Measurements from ENCODE around the gene AP3S2. TPM values are rescaled to one million over a fixed set of nuclear protein-coding genes. Genes with fewer than 3 reads are reported as not detected.
"Not testable (repeated sequence)": the region's sequence is repeated elsewhere in the genome, so short reads cannot be mapped to it uniquely, and the experiment has no call there.

AP3S2 gene
- total and polyA plus RNA-seq, 4 donors, result 16.7 to 33.2 (median 22.8) TPM

DNA sequence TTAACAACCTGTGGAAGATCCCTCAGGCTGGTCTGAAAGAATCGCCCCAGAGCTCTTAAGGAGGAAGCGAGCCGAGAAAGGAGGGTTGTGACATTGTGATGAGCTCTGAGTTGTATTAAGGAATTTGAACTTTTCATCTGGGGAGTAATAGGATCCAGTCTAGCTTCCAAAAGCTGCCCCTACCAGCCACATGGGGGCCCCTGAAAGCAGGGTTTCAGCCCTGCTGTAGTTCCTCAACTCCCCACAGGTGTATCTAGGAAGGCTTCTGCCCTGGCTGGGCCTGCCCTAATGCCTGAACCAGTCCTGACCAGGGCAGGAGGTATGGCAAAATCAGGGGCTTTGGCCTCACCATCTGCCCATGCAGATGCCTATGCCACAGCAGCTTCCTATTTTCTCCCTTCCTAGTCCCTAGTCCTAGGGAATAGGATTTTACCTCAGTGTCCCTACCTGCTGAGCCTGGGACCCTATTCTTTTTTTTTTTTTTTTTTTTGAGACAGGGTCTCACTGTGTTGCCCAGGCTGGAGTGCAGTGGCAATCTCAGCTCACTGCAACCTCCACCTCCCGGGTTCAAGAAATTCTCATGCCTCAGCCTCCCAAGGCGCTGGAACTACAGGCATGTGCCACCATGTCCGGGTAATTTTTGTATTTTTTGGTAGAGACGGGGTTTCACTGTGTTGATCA, 5.0 kb upstream of the AP3S2 start:
- no peaks in the 10 kb centered on the region for H3K27me3 ChIP-seq (ENCODE audit: control insufficient read depth in 1 of 2, insufficient read depth in 2 of 2, low read length in 1 of 2)
- no peaks in the 10 kb centered on the region for H3K9me3 ChIP-seq (ENCODE audit: control insufficient read depth, low read length)
- H3K4me3 ChIP-seq (ENCODE audit: low read length in 2 of 2), result no peak overlapping the region
- intact Hi-C loops (cut with DNase I), result no loop called here
- DNase-seq (no peak), ATAC-seq (ENCODE audit: low FRiP score) (no peak)
- H3K36me3 ChIP-seq (ENCODE audit: control insufficient read depth in 1 of 2, insufficient read depth in 2 of 2, low read length in 1 of 2), result no peaks in the 10 kb centered on the region
- 85 to 87% methylated on average over 7 of the region's 7 CpGs for WGBS, 2 donors
- no peaks in the 10 kb centered on the region for H3K4me1 ChIP-seq (ENCODE audit: control insufficient read depth in 1 of 2, insufficient read depth in 2 of 2, low read length in 2 of 2)
- H3K27ac ChIP-seq (ENCODE audit: low read depth in 1 of 2, low read length in 2 of 2), result no peak overlapping the region

DNA sequence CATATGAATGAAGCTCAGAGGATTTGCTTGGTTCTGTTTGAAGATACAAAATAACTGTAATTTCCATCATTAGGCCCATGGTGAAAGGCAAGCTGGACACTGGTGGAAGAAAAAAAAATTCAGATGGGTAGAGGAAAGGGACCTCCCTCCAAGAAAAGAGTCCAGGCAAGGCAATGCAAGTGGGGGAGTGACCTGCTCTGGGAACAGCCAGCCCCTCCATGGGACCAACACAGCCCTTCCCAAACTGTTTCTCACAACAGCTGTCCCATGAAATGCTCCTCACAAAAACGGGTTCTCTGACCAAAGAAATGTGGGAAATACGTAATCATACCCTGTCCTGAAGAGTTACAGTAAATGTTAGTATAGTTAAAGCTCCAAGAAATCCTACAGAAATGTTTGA, 4.4 kb upstream of the AP3S2 start:
- intact Hi-C loops (cut with DNase I), result no loop called here
- 70 to 72% methylated on average over 2 of the region's 2 CpGs for WGBS, 2 donors
- no peaks in the 10 kb centered on the region for H3K36me3 ChIP-seq (ENCODE audit: control insufficient read depth in 1 of 2, insufficient read depth in 2 of 2, low read length in 1 of 2)
- no peak overlapping the region for H3K27ac ChIP-seq (ENCODE audit: low read depth in 1 of 2, low read length in 2 of 2)
- H3K27me3 ChIP-seq (ENCODE audit: control insufficient read depth in 1 of 2, insufficient read depth in 2 of 2, low read length in 1 of 2), result no peaks in the 10 kb centered on the region
- DNase-seq (no peak), ATAC-seq (ENCODE audit: low FRiP score) (no peak)
- no peaks in the 10 kb centered on the region for H3K4me1 ChIP-seq (ENCODE audit: control insufficient read depth in 1 of 2, insufficient read depth in 2 of 2, low read length in 2 of 2)
- H3K4me3 ChIP-seq (ENCODE audit: low read length in 2 of 2), result no peak overlapping the region
- no peaks in the 10 kb centered on the region for H3K9me3 ChIP-seq (ENCODE audit: control insufficient read depth, low read length)

DNA sequence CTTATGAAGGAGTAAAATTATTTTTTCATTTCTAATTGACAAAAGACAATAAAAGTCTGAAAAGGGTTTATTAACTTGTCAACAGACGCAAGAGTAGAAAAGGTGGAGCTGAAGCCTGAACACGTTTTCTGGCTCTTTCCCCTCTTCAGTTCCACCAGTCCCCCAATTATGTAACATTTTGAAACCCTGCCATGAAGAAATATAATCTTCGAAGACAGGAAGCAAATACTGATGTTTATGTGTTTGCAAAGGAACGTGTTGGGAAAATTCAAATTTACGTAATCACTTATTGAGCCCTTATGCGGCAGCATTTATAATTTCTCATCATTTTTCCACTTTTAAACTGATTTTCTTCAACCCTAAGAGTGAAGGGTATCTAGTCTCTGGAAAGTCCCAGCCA, 767 bp downstream of the AP3S2 start:
- no peaks in the 10 kb centered on the region for H3K9me3 ChIP-seq (ENCODE audit: control insufficient read depth, low read length)
- 21% methylated on average over 6 of the region's 6 CpGs for WGBS, 2 donors
- intact Hi-C loops (cut with DNase I), result loop anchor here in 1 of 2 donors (5.0 kb wide), 1 partner anchor 109 kb away; the partner anchor contains the start of gene ZNF710
- no peaks in the 10 kb centered on the region for H3K4me1 ChIP-seq (ENCODE audit: control insufficient read depth in 1 of 2, insufficient read depth in 2 of 2, low read length in 2 of 2)
- H3K4me3 ChIP-seq (ENCODE audit: low read length in 2 of 2), result peak overlapping the region; percentile 52 to 86
- H3K36me3 ChIP-seq (ENCODE audit: control insufficient read depth in 1 of 2, insufficient read depth in 2 of 2, low read length in 1 of 2), result peaks cover 0 to 3% of the 10 kb centered on the region in 2 donors
- no peaks in the 10 kb centered on the region for H3K27me3 ChIP-seq (ENCODE audit: control insufficient read depth in 1 of 2, insufficient read depth in 2 of 2, low read length in 1 of 2)
- no peak for ATAC-seq (ENCODE audit: low FRiP score)
- H3K27ac ChIP-seq (ENCODE audit: low read depth in 1 of 2, low read length in 2 of 2), result no peak overlapping the region
- DNase-seq, result no peak

DNA sequence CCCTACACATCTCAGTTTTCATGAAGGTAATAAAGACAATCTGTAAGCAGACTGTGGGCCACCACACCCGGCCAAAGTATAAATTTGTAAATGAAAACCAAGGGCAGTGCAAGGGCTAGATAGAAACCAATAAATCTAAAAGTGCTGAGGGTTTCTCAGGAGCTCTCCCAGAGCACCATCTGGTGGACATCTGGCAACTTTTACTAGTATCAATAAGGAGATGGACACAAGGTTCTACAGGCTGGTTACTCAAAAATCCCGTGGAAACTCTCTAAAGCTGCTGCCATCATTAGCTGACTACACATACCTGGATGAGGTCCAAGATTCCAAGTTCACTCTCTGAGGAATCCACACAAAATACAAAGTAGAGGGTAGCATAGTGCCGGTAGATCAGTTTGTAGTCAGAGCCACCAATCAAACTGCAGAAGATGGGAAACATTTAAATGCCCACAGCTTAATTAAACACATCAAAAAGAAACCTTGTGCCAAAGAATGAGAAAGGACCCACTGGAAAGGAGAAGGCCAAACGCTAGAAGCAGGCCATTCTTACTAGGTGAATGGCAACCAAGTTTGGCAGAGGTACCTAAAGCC, 5.5 kb downstream of the AP3S2 start:
- no peaks in the 10 kb centered on the region for H3K27me3 ChIP-seq (ENCODE audit: control insufficient read depth in 1 of 2, insufficient read depth in 2 of 2, low read length in 1 of 2)
- DNase-seq (no peak), ATAC-seq (ENCODE audit: low FRiP score) (no peak)
- whole genome bisulfite sequencing, 2 donors, result 39 to 44% methylated on average over 4 of the region's 4 CpGs
- H3K27ac ChIP-seq (ENCODE audit: low read depth in 1 of 2, low read length in 2 of 2), result no peak overlapping the region
- H3K4me1 ChIP-seq (ENCODE audit: control insufficient read depth in 1 of 2, insufficient read depth in 2 of 2, low read length in 2 of 2), result no peaks in the 10 kb centered on the region
- H3K9me3 ChIP-seq (ENCODE audit: control insufficient read depth, low read length), result no peaks in the 10 kb centered on the region
- peaks cover 0 to 6% of the 10 kb centered on the region in 2 donors for H3K36me3 ChIP-seq (ENCODE audit: control insufficient read depth in 1 of 2, insufficient read depth in 2 of 2, low read length in 1 of 2)
- H3K4me3 ChIP-seq (ENCODE audit: low read length in 2 of 2), result no peak overlapping the region
- intact Hi-C loops (cut with DNase I), result loop anchor here in 1 of 2 donors (5.0 kb wide), 1 partner anchor 146 kb away; no protein-coding TSS in a partner anchor

DNA sequence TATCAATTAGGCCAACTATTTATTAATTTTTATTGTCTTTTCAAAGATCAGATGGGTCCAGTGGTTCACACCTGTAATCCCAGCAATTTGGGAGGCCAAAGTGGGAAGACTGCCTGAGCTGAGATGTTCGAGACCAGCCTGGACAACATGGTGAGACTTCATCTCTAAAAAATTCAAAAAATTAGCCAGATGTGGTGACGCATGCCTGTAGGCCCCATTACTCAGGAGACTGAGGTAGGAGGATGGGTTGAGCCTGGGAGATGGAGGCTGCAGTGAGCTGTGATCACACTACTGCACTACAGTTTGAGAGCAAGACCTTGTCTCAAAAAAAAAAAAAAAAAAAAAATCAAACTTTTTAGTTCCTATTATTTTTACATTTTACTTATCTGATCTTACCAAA, 8.2 kb downstream of the AP3S2 start:
- Histone ChIP-seq H3K27ac (ENCODE audit: low read depth in 1 of 2, low read length in 2 of 2) (no peak overlapping the region), H3K4me1 (ENCODE audit: control insufficient read depth in 1 of 2, insufficient read depth in 2 of 2, low read length in 2 of 2) (no peaks in the 10 kb centered on the region), H3K4me3 (ENCODE audit: low read length in 2 of 2) (no peak overlapping the region), H3K36me3 (ENCODE audit: control insufficient read depth in 1 of 2, insufficient read depth in 2 of 2, low read length in 1 of 2) (peaks cover 0 to 6% of the 10 kb centered on the region in 2 donors), H3K9me3 (ENCODE audit: control insufficient read depth, low read length) (no peaks in the 10 kb centered on the region), H3K27me3 (ENCODE audit: control insufficient read depth in 1 of 2, insufficient read depth in 2 of 2, low read length in 1 of 2) (no peaks in the 10 kb centered on the region)
- 79 to 80% methylated on average over 2 of the region's 2 CpGs for WGBS, 2 donors
- DNase-seq (no peak), ATAC-seq (ENCODE audit: low FRiP score) (no peak)
- intact Hi-C loops (cut with DNase I), result loop anchor here in 1 of 2 donors (5.0 kb wide), 1 partner anchor 143 kb away; no protein-coding TSS in a partner anchor

DNA sequence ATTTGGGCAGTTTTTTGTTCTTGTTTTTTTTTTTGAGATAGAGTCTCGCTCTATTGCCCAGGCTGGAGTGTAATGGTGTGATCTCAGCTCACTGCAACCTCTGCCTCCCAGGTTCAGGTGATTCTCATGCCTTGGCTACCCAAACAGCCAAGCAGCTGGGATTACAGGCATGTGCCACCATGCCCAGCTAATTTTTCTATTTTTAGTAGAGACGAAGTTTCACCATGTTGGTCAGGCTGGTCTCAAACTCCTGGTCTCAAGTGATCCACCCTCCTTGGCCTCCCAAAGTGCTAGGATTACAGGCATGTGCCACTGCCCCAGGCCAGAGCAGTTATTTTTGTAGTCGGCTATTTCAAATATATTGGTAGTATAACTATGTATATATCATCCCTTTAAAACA, 8.6 kb downstream of the AP3S2 start:
- DNase-seq; H3K9me3 ChIP-seq (ENCODE audit: control insufficient read depth, low read length); H3K4me1 ChIP-seq (ENCODE audit: control insufficient read depth in 1 of 2, insufficient read depth in 2 of 2, low read length in 2 of 2); H3K36me3 ChIP-seq (ENCODE audit: control insufficient read depth in 1 of 2, insufficient read depth in 2 of 2, low read length in 1 of 2); H3K27ac ChIP-seq (ENCODE audit: low read depth in 1 of 2, low read length in 2 of 2); H3K4me3 ChIP-seq (ENCODE audit: low read length in 2 of 2); H3K27me3 ChIP-seq (ENCODE audit: control insufficient read depth in 1 of 2, insufficient read depth in 2 of 2, low read length in 1 of 2); ATAC-seq (ENCODE audit: low FRiP score): not testable (repeated sequence)
- 72 to 73% methylated on average over 3 of the region's 3 CpGs for WGBS, 2 donors
- intact Hi-C loops (cut with DNase I), result loop anchor here in 1 of 2 donors (5.0 kb wide), 1 partner anchor 143 kb away; no protein-coding TSS in a partner anchor

DNA sequence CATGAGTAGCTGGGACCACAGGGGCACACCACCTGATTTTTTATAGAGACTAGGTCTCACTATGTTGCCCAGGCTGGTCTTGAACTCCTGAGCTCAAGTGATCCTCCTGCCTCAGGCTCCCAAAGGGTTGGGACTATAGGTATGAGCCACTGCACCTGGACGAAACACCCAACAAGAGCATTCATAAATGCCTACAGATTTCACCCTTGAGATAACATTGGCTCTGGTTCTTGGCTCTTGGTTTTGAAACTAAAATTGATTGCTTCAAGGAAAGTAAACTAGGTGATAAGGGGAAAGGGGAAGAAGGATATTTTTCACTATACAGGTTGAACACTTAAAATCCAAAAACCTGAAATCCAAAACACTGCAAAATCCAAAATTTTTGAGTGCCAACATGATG, 10.3 kb downstream of the AP3S2 start:
- H3K4me1 ChIP-seq (ENCODE audit: control insufficient read depth in 1 of 2, insufficient read depth in 2 of 2, low read length in 2 of 2), result no peaks in the 10 kb centered on the region
- intact Hi-C loops (cut with DNase I), result no loop called here
- peaks cover 0 to 6% of the 10 kb centered on the region in 2 donors for H3K36me3 ChIP-seq (ENCODE audit: control insufficient read depth in 1 of 2, insufficient read depth in 2 of 2, low read length in 1 of 2)
- ATAC-seq (ENCODE audit: low FRiP score), result no peak
- 91 to 94% methylated on average over 1 of the region's 1 CpG for whole genome bisulfite sequencing, 2 donors
- no peaks in the 10 kb centered on the region for H3K27me3 ChIP-seq (ENCODE audit: control insufficient read depth in 1 of 2, insufficient read depth in 2 of 2, low read length in 1 of 2)
- DNase-seq, result no peak
- H3K9me3 ChIP-seq (ENCODE audit: control insufficient read depth, low read length), result no peaks in the 10 kb centered on the region
- H3K4me3 ChIP-seq (ENCODE audit: low read length in 2 of 2), result no peak overlapping the region
- no peak overlapping the region for H3K27ac ChIP-seq (ENCODE audit: low read depth in 1 of 2, low read length in 2 of 2)

DNA sequence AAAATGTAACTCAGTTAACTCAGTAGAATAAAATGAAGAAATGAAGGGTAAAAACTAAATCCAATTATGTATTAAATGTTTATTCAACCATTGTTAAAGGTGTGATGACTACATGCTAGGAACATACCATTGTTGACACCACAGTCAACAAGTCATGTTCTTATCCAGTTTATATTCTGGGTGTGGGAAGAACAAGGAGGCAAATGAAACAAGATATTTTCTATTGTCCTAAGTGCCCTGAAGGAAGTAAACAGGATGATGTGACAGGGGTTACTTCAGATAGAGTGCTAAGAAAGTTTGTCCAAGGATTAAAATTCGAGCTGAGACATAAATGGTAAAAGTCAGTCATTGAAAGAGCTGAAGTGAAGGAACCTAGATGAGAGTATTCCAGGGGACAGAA, 13.1 kb downstream of the AP3S2 start:
- Histone ChIP-seq H3K36me3 (ENCODE audit: control insufficient read depth in 1 of 2, insufficient read depth in 2 of 2, low read length in 1 of 2) (peaks cover 0 to 3% of the 10 kb centered on the region in 2 donors), H3K4me3 (ENCODE audit: low read length in 2 of 2) (no peak overlapping the region), H3K27me3 (ENCODE audit: control insufficient read depth in 1 of 2, insufficient read depth in 2 of 2, low read length in 1 of 2) (no peaks in the 10 kb centered on the region), H3K9me3 (ENCODE audit: control insufficient read depth, low read length) (no peaks in the 10 kb centered on the region), H3K27ac (ENCODE audit: low read depth in 1 of 2, low read length in 2 of 2) (no peak overlapping the region), H3K4me1 (ENCODE audit: control insufficient read depth in 1 of 2, insufficient read depth in 2 of 2, low read length in 2 of 2) (no peaks in the 10 kb centered on the region)
- intact Hi-C loops (cut with DNase I), result no loop called here
- ATAC-seq (ENCODE audit: low FRiP score) (no peak), DNase-seq (no peak)
- WGBS, 2 donors, result 78 to 85% methylated on average over 1 of the region's 1 CpG

DNA sequence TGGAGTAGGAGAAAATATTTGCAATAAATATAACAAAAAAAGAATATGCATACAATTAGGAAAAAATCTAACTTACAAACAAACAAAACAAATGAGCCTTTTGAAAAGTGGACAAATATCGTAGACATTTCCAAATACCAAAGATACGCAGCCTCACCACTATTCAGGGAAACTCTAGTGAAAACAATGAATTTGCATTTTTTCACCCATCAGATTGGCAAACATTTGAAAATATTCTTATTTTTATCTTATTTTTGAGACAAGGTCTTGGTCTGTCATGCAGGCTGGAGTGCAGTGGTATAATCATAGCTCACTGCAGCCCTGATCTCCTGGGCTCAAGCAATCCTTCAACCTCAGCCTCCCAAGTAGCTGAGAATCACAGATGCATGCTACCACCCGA, 15.5 kb downstream of the AP3S2 start:
- no peak overlapping the region for H3K4me3 ChIP-seq (ENCODE audit: low read length in 2 of 2)
- no peak overlapping the region for H3K27ac ChIP-seq (ENCODE audit: low read depth in 1 of 2, low read length in 2 of 2)
- ATAC-seq (ENCODE audit: low FRiP score), result no peak
- H3K27me3 ChIP-seq (ENCODE audit: control insufficient read depth in 1 of 2, insufficient read depth in 2 of 2, low read length in 1 of 2), result no peaks in the 10 kb centered on the region
- intact Hi-C loops (cut with DNase I), result loop anchor here in 1 of 2 donors (10.0 kb wide), 1 partner anchor 234 kb away; no protein-coding TSS in a partner anchor
- H3K36me3 ChIP-seq (ENCODE audit: control insufficient read depth in 1 of 2, insufficient read depth in 2 of 2, low read length in 1 of 2), result no peaks in the 10 kb centered on the region
- 71% methylated on average over 3 of the region's 3 CpGs for WGBS, 2 donors
- DNase-seq, result no peak
- no peaks in the 10 kb centered on the region for H3K4me1 ChIP-seq (ENCODE audit: control insufficient read depth in 1 of 2, insufficient read depth in 2 of 2, low read length in 2 of 2)
- H3K9me3 ChIP-seq (ENCODE audit: control insufficient read depth, low read length), result no peaks in the 10 kb centered on the region

Data from aorta (tissue), 5 donors.